PFSK-1 (cell line): ENCODE measurements around the gene LDB2.

Experiments
- POLR2AphosphoS5 ChIP-seq: IDR thresholded peaks from 2 replicates; pipeline ENCODE4 v1.6.1; 2012; ENCODE audit warnings: low read depth, mild to moderate bottlenecking, control low read depth, low read length, moderate library complexity
- SIN3A ChIP-seq: IDR thresholded peaks from 2 replicates; pipeline ENCODE4 v1.6.1; 2012; ENCODE audit warnings: mild to moderate bottlenecking, low read length, moderate library complexity, borderline replicate concordance; ENCODE audit not compliant: insufficient read depth
- TAF1 ChIP-seq: IDR thresholded peaks from 2 replicates; pipeline ENCODE4 v1.6.1; 2012; ENCODE audit warnings: low read length, control low read depth, borderline replicate concordance; ENCODE audit not compliant: insufficient read depth
- TF ChIP-seq, protein P1 (sequence below), 2 experiments: IDR thresholded peaks; 2 replicates each; pipeline versions ENCODE4 v1.6.1 to v1.8.0; 2011 to 2012; ENCODE audit warnings: low read depth in 2 of 2, low read length in 2 of 2, control low read depth in 1 of 2, inconsistent platforms in 1 of 2, mild to moderate bottlenecking in 1 of 2, moderate library complexity in 1 of 2; ENCODE audit not compliant: insufficient read depth in 1 of 2

DNA sequence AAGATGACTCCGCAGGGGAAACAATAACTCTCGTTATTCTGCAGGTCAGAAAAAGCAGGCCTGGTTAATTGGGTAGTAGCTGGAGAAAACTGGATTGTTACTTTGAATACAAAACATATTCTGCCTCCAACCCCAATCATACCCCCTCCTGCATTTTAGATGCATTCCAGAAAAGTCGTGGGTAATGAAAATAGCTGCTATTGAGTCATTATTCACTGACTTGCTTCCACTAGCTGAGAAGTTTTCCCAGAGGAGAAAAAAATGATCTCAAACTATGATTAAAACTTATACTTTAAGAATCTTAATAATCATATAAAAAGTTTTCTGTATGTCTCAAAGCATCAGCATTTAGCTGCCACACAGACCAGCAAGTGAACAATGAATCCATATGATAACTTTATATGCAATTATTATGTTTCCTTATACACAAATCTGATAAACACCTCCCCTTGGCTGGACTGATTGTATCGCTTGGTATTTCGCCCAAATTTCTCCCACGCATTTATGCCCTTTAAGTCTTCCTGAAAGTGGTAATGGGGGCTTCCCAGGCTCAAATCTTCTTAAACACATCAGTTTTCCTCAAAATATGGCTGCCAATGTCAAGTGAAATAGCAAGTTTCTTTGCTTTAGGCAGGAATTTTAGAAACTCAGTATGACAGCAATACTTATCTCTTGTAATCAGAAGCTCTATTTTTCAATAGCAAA, 181.0 kb downstream of the LDB2 start:
- TF ChIP-seq, protein P1, sequence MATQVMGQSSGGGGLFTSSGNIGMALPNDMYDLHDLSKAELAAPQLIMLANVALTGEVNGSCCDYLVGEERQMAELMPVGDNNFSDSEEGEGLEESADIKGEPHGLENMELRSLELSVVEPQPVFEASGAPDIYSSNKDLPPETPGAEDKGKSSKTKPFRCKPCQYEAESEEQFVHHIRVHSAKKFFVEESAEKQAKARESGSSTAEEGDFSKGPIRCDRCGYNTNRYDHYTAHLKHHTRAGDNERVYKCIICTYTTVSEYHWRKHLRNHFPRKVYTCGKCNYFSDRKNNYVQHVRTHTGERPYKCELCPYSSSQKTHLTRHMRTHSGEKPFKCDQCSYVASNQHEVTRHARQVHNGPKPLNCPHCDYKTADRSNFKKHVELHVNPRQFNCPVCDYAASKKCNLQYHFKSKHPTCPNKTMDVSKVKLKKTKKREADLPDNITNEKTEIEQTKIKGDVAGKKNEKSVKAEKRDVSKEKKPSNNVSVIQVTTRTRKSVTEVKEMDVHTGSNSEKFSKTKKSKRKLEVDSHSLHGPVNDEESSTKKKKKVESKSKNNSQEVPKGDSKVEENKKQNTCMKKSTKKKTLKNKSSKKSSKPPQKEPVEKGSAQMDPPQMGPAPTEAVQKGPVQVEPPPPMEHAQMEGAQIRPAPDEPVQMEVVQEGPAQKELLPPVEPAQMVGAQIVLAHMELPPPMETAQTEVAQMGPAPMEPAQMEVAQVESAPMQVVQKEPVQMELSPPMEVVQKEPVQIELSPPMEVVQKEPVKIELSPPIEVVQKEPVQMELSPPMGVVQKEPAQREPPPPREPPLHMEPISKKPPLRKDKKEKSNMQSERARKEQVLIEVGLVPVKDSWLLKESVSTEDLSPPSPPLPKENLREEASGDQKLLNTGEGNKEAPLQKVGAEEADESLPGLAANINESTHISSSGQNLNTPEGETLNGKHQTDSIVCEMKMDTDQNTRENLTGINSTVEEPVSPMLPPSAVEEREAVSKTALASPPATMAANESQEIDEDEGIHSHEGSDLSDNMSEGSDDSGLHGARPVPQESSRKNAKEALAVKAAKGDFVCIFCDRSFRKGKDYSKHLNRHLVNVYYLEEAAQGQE (IDR thresholded peaks at IDR 0.05; ENCODE audit: insufficient read depth in 1 of 2, low read depth in 2 of 2, low read length in 2 of 2), result no peak
- TF ChIP-seq SIN3A (no peak), POLR2AphosphoS5 (no peak), TAF1 (no peak)
